GM12878 (cell line): ENCODE data around the gene DIMT1. TPM values are rescaled to one million over a fixed set of nuclear protein-coding genes. Genes with fewer than 3 reads are reported as not detected.

Source experiments
- ATAC-seq: fragments of 200-7000 bp; cut with Tn5 transposase; 3 replicates; pipeline ENCODE4 v1.9.1; 2020; ENCODE audit warnings: mild to moderate bottlenecking, moderate library complexity
- BruUV-seq: library from RNA; stranded (reverse); fragments of 400-500 nt; replicated peaks from 2 replicates; lab custom pipeline; 2021; lab: Mats Ljungman, UMichigan
- CTCF ChIA-PET: fragments of 300-600 bp; sonication (Branson Sonifier 250); formaldehyde crosslinking; extraction: SDS; loops from one replicate; lab custom pipeline; 2021; ENCODE audit warnings: inconsistent platforms; lab: Yijun Ruan, JAX
- POLR2A ChIA-PET: fragments of 350-600 bp; formaldehyde crosslinking; extraction: SDS; loops from one replicate; lab custom pipeline; 2021; ENCODE audit warnings: inconsistent platforms; lab: Charles Lee
- RAD21 ChIA-PET: fragments of 300-600 bp; sonication (Branson Sonifier 250); formaldehyde crosslinking; loops from one replicate; lab custom pipeline; 2023; ENCODE audit warnings: antibody characterized with exemption; ENCODE audit not compliant: unreplicated experiment; lab: Charles Lee
- SMC1A ChIA-PET: fragments of 300-600 bp; sonication (Branson Sonifier 250); formaldehyde crosslinking; loops from one replicate; lab custom pipeline; 2023; ENCODE audit not compliant: unreplicated experiment, uncharacterized antibody; lab: Charles Lee
- DNase-seq: peaks from one replicate; pipeline ENCODE4 v3.0.0-alpha.2; 2011; ENCODE audit warnings: low read depth, low spot score
- FAIRE-seq: peaks from 3 replicates; lab custom pipeline; 2011; peaks lifted over from hg19 to GRCh38; lab: Jason Lieb, UNC
- H2AFZ ChIP-seq: 2 replicates; pipeline ENCODE4 v1.6.0; 2011; ENCODE audit warnings: low read depth, low read length, control low read depth; ENCODE audit not compliant: control insufficient read depth
- H3K27ac ChIP-seq: 2 replicates; pipeline ENCODE4 v1.5.1; 2011; ENCODE audit warnings: control low read depth; ENCODE audit not compliant: control insufficient read depth, insufficient read depth
- H3K27me3 ChIP-seq, 2 experiments: replicated peaks in 1 of 2; 2 replicates each; pipeline versions ENCODE4 v1.6.0 to v1.6.1; 2011; ENCODE audit warnings: low read length in 1 of 2; ENCODE audit not compliant: control insufficient read depth in 2 of 2, insufficient read depth in 2 of 2
- H3K36me3 ChIP-seq, 2 experiments: 2 replicates each; pipeline ENCODE4 v1.5.1; 2011; ENCODE audit warnings: low read length in 1 of 2; ENCODE audit not compliant: control insufficient read depth in 2 of 2, insufficient read depth in 2 of 2
- H3K4me1 ChIP-seq: 2 replicates; pipeline ENCODE4 v1.6.1; 2011; ENCODE audit warnings: mild to moderate bottlenecking, low read length, moderate library complexity, mixed read lengths; ENCODE audit not compliant: control insufficient read depth, insufficient read depth
- H3K4me2 ChIP-seq: 2 replicates; pipeline ENCODE4 v1.6.0; 2011; ENCODE audit warnings: control low read depth; ENCODE audit not compliant: control insufficient read depth, insufficient read depth
- H3K4me3 ChIP-seq: fragments of 200-600 bp; sonication (generic); 2 replicates; pipeline ENCODE4 v1.5.1; 2016
- H3K79me2 ChIP-seq: 2 replicates; pipeline ENCODE4 v1.6.0; 2011; ENCODE audit warnings: low read length; ENCODE audit not compliant: control insufficient read depth, insufficient read depth
- H3K9ac ChIP-seq: 2 replicates; pipeline ENCODE4 v1.8.0; 2011; ENCODE audit warnings: low read length, control low read depth, mixed read lengths; ENCODE audit not compliant: control insufficient read depth, insufficient read depth
- H3K9me3 ChIP-seq: replicated peaks from 3 replicates; pipeline ENCODE4 v1.5.1; 2011; ENCODE audit warnings: mild to moderate bottlenecking, low read length; ENCODE audit not compliant: control insufficient read depth, insufficient read depth
- H4K20me1 ChIP-seq: 2 replicates; pipeline ENCODE4 v1.6.0; 2011; ENCODE audit not compliant: control insufficient read depth, insufficient read depth
- BCLAF1 ChIP-seq: fragments of 450-650 bp; IDR thresholded peaks from 2 replicates; pipeline ENCODE4 v1.6.1; 2017; ENCODE audit warnings: antibody characterized with exemption, mild to moderate bottlenecking, moderate library complexity
- CBFB ChIP-seq: IDR thresholded peaks from 2 replicates; pipeline ENCODE4 v1.6.1; 2016; ENCODE audit warnings: antibody characterized with exemption, low read depth
- E4F1 ChIP-seq: fragments of 450-650 bp; IDR thresholded peaks from 2 replicates; pipeline ENCODE4 v1.6.1; 2018; ENCODE audit warnings: borderline replicate concordance, mild to moderate bottlenecking; ENCODE audit not compliant: partially characterized antibody
- MEF2B ChIP-seq: fragments of 450-650 bp; IDR thresholded peaks from 2 replicates; pipeline ENCODE4 v1.6.1; 2018; ENCODE audit warnings: mild to moderate bottlenecking, moderate library complexity; ENCODE audit not compliant: partially characterized antibody, poor library complexity, severe bottlenecking
- PML ChIP-seq: IDR thresholded peaks from 2 replicates; pipeline ENCODE4 v1.6.1; 2012; ENCODE audit warnings: low read length, inconsistent platforms
- RELB ChIP-seq: fragments of 450-650 bp; IDR thresholded peaks from 2 replicates; pipeline ENCODE4 v1.6.1; 2017; ENCODE audit warnings: low read depth, mild to moderate bottlenecking, moderate library complexity
- USF2 ChIP-seq: IDR thresholded peaks from 2 replicates; pipeline ENCODE4 v1.6.1; 2011; ENCODE audit warnings: low read depth, low read length, improper control_type of control experiment, borderline replicate concordance
- YBX1 ChIP-seq: fragments of 450-650 bp; IDR thresholded peaks from 2 replicates; pipeline ENCODE4 v1.6.1; 2016; ENCODE audit warnings: antibody characterized with exemption
- WGBS: methylation state at CpG from one replicate; pipeline ENCODE4 v1.1.6; 2016; ENCODE audit warnings: low lambda C conversion rate; ENCODE audit not compliant: insufficient replicate concordance, insufficient coverage; ENCODE audit errors: missing lambda C conversion rate; 5-methylcytosine and 5-hydroxymethylcytosine counted together
- in situ Hi-C: fragments of 300-500 bp; cut with MboI; formaldehyde crosslinking; loops from 9 replicates; pipeline ENCODE4 v1.14.3; 2018; ENCODE audit warnings: mixed read lengths
- intact Hi-C: fragments of 100-400 bp; cut with micrococcal nuclease; formaldehyde crosslinking; loops from one replicate; pipeline ENCODE4 v1.14.2; 2022; ENCODE audit not compliant: unreplicated experiment
- polyA plus RNA-seq, 11 experiments: library from polyadenylated mRNA; depleted of rRNA in 4 of 11; unstranded in 6 of 11; stranded (reverse) in 5 of 11; fragments of >200 nt; fragmentation: Nextera tagmentation in 4 of 11; fragmentation: Illumina TruSeq in 1 of 11; extraction: Ambion mirVana in 4 of 11; extraction: Trizol in 1 of 11; gene quantifications; 1 replicate in 1 of 11; 2 replicates in 10 of 11; pipeline versions ENCODE4 v1.2.1 to v1.2.3, GENCODE V29; 2011 to 2016; ENCODE audit warnings: inconsistent platforms in 2 of 11, missing spikeins in 2 of 11, low read depth in 1 of 11
- total RNA-seq, 4 experiments: library from RNA; depleted of rRNA in 3 of 4; stranded (reverse); fragments of >200 nt in 3 of 4; fragmentation: Illumina TruSeq in 1 of 4; extraction: Trizol in 1 of 4; gene quantifications; 2 replicates each; pipeline versions ENCODE4 v1.2.1 to v1.2.3, GENCODE V29; 2013 to 2021

Gene DIMT1
- total and polyA plus RNA-seq, 10 of the 15 experiments (the other 5 are each of a cell fraction or from before 2014, with no cell fraction given) = 19.0 to 66.2 (median 31.6) TPM

- TF ChIP-seq MEF2B = no peak
- no peak for TF ChIP-seq BCLAF1
These were observed 44.8 kb upstream of the DIMT1 start (continued) for GRCh38 chr5:62448528-62448927.

- Histone ChIP-seq H3K36me3 (no peaks in the 10 kb centered on the region), H3K4me2 (no peak overlapping the region), H3K27me3 (no peaks in the 10 kb centered on the region), H2AFZ (no peak overlapping the region), H3K4me3 (no peak overlapping the region)
- DNase-seq (no peak), ATAC-seq (no peak)
- intact Hi-C loops = no loop called here
- POLR2A ChIA-PET = no interaction called here
- TF ChIP-seq CBFB (no peak), RELB (no peak), USF2 (no peak), PML (no peak), YBX1 (no peak), E4F1 (no peak)
- TF ChIP-seq, all 136 proteins: peak for 0
- H3K27ac ChIP-seq = no peak overlapping the region
- 97% methylated on average over 5 of the region's 5 CpGs for WGBS
- no TSS peak for BruUV-seq
- no peaks in the 10 kb centered on the region for H3K9me3 ChIP-seq
- ChIA-PET CTCF (interaction anchor here (0.7 to 1.6 kb wide), 2 partner anchors 10 to 11 kb away, joined by 3 to 6 read pairs; no protein-coding TSS in a partner anchor), SMC1A (interaction anchor here (1.3 to 1.9 kb wide), 2 partner anchors 11 to 12 kb away, joined by 5 to 6 read pairs; no protein-coding TSS in a partner anchor), RAD21 (interaction anchor here (1.2 kb wide), 1 partner anchor 25 kb away, joined by 3 read pairs; no protein-coding TSS in a partner anchor)
- no peaks in the 10 kb centered on the region for H3K4me1 ChIP-seq
- in situ Hi-C loops = no loop called here
- peaks cover 4% of the 10 kb centered on the region for H3K79me2 ChIP-seq
- H4K20me1 ChIP-seq = no peaks in the 10 kb centered on the region; the same call in 1 of the 2 replicates
- no peak overlapping the region for H3K9ac ChIP-seq
- no peak for FAIRE-seq
These were observed 28.9 kb upstream of the DIMT1 start for GRCh38 chr5:62432621-62433064.
